ENCODE data around the gene KRTAP5-3.

KRTAP5-3 gene

DNA sequence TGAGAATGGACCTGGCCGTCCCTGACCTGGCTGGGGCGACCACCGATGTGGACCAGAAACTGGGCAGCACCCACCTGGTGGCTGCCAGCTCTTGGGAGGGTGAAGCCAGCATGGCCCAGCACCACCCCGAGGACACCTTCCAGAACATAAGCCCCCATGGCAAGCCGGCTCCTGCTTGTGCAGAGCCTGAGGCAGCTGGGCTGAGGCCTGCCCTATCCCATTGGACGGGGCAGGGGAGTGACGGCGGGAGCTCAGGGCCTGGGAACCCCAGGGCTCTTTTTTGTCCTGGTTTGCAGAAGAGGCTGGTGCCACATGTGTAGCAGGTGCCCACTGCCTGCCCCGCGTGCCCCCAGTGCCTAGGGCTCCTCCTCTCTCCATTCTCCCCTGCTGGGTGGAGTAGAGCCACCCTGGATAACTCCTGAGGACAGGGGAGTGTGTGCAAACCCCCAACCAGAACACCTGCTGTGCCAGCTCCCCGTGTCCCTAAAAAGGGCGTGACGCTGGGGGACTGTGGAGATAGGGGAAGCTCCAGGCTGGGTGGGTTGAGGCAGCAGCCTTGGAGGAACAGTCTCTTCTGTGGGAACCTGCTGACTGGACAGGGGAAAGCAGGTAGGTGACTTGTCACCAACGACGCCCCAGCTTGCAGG lies 48.1 kb downstream of the KRTAP5-3 start:
- DNase-seq (ENCODE audit: low spot score) = no peak
- TF ChIP-seq, protein P1, sequence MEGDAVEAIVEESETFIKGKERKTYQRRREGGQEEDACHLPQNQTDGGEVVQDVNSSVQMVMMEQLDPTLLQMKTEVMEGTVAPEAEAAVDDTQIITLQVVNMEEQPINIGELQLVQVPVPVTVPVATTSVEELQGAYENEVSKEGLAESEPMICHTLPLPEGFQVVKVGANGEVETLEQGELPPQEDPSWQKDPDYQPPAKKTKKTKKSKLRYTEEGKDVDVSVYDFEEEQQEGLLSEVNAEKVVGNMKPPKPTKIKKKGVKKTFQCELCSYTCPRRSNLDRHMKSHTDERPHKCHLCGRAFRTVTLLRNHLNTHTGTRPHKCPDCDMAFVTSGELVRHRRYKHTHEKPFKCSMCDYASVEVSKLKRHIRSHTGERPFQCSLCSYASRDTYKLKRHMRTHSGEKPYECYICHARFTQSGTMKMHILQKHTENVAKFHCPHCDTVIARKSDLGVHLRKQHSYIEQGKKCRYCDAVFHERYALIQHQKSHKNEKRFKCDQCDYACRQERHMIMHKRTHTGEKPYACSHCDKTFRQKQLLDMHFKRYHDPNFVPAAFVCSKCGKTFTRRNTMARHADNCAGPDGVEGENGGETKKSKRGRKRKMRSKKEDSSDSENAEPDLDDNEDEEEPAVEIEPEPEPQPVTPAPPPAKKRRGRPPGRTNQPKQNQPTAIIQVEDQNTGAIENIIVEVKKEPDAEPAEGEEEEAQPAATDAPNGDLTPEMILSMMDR (IDR thresholded peaks at IDR 0.05; ENCODE audit: extremely low read depth, missing control alignments) = no peak

DNA sequence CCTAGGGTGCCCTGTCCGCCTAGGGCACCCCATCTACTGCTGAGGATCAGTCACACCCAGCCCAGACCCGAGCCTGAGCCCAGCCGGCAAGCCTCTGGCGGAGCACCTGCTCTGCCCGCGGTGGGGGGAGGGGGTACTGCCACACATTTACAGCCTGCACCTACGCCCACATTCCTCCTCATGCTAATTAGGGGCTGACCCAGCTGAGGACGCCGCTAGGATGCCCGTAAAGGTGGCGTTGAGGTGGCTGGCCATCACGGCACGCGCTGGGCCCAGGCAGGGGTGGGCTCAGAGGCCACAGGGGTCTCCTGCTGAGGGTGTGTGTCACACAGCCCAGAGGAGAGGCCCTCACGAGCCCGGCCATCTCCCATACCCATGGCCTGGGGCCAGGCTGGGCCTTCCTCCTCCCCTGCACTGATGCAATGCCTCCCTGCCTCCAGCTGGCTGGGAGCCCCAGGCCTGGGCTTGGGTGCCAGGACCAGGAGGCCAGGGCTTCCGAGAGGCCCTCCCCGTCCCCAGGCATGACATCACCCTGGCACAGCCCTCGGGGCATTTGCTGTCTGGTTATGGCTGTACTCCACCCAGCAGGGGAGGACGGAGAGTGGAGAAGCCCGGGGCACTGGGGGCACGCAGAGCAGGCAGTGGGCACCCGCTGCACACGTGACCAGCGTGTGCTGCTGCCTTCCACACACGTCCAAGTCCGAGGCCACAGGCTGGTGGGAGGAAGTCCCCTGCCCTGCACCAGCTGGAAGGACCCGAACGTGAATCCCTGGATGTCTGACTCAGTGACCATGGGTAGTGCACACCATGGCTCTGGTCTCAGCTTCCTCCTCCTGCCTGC lies 48.9 kb downstream of the KRTAP5-3 start:
- no peak for DNase-seq (ENCODE audit: low spot score)
- TF ChIP-seq, protein P1 (IDR thresholded peaks at IDR 0.05; ENCODE audit: extremely low read depth, missing control alignments) = no peak

DNA sequence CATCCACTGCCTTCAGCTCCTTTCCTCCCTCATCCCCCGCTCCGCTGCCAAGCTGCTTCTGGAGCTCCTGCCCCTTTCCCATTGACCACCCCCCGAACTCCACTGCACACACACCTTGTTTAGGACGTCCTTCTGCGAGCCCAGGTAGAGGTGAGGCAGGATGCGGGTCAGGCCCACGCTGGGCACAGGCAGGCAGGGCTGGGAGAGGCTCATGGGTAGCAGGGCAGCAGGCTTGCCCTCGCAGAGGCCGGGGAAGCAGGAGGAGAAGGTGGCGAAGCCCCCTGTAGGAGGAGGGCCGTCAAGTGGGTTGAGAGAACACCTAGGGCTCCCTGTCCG lies 49.5 kb downstream of the KRTAP5-3 start:
- TF ChIP-seq, protein P1 (IDR thresholded peaks at IDR 0.05; ENCODE audit: extremely low read depth, missing control alignments) = no peak
- DNase-seq (ENCODE audit: low spot score) = no peak

DNA sequence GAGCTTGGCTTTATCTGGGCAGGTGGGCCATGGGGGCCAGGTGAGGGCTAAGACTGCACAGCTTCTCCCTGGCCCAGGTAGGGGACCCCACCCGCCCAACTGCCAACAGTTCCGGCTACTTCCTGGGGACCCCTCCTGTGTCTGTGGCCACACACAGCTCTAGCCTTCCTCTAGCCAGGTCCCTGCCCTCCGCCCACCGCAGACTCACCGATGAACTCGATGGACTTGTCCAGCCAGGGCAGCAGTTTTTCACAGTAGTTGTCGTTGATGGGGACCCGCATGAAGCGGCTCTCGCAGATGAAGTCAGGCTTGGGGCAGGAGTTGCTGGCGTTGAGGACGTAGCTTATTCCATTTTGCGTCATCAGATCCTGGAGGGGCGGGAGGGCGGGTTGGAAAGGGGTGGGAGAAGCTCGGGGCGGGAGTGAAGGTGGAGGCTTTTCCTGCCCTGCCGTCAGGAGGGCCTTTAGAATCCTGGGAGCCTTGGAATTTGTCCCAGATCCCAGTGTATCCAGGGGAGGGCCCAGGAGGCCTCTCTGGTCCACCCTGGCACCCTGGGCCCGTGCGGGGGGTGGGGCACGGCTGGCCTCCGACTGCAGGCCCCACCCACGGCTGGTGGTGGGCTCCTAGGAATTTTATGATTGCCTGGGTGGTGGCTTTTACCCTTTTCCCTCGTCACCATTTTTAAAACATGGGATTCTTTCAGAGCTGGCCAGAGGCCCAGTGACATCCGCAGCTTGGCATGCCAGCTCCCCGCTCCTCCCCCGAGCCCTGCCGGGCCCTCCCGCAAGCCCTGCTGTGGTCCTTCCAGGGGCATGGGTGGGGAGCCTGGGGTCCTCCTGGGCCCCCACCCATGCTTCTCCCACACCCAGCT lies 50.1 kb downstream of the KRTAP5-3 start:
- DNase-seq (ENCODE audit: low spot score) = no peak
- TF ChIP-seq, protein P1 (IDR thresholded peaks at IDR 0.05; ENCODE audit: extremely low read depth, missing control alignments) = no peak

All from GM20000 (cell line).